Peyer's patch (tissue), 4 donors: ENCODE measurements around the gene LSM10. TPM values are rescaled to one million over a fixed set of nuclear protein-coding genes. Genes with fewer than 3 reads are reported as not detected.
A peak's percentile ranks its signal among the peaks of the same experiment; 100 is the strongest.

Experiments used
- DNase-seq, 3 donors: peaks; one replicate each; pipeline ENCODE4 v3.0.0-alpha.2; 2017 to 2019
- H3K27ac ChIP-seq, 4 donors: fragments of 200-600 bp; sonication (generic); one replicate each; pipeline ENCODE4 v1.5.1; 2016 to 2019
- H3K27me3 ChIP-seq, 2 donors: fragments of 200-600 bp; sonication (generic); one replicate each; pipeline ENCODE4 v1.5.1; 2019
- H3K36me3 ChIP-seq, 3 donors: fragments of 200-600 bp; sonication (generic); one replicate each; pipeline ENCODE4 v1.5.1; 2016 to 2019
- H3K4me1 ChIP-seq, 4 donors: fragments of 200-600 bp; sonication (generic); one replicate each; pipeline ENCODE4 v1.5.1; 2016 to 2019
- H3K4me3 ChIP-seq, 4 donors: fragments of 200-600 bp; sonication (generic); 1 replicate in 3 of 4; 2 replicates in 1 of 4; pipeline ENCODE4 v1.5.1; 2016 to 2019; ENCODE audit warnings: mild to moderate bottlenecking in 1 of 4
- H3K9me3 ChIP-seq, 4 donors: fragments of 200-600 bp; sonication (generic); one replicate each; pipeline ENCODE4 v1.5.1; 2016 to 2019; ENCODE audit warnings: mild to moderate bottlenecking in 1 of 4
- CTCF ChIP-seq, 6 experiments: fragments of 450-650 bp in 4 of 6; fragments of 200-600 bp in 2 of 6; sonication (generic) in 1 of 6; IDR thresholded peaks; one replicate each; pipeline ENCODE4 v1.5.1; 2017 to 2019; ENCODE audit warnings: antibody characterized with exemption in 6 of 6, mild to moderate bottlenecking in 3 of 6, moderate library complexity in 1 of 6
- POLR2A ChIP-seq, 2 donors: fragments of 450-650 bp; IDR thresholded peaks; one replicate each; pipeline ENCODE4 v1.5.1; 2017; ENCODE audit warnings: antibody characterized with exemption in 2 of 2, mild to moderate bottlenecking in 2 of 2, moderate library complexity in 2 of 2
- total RNA-seq, 4 donors: library from RNA; depleted of rRNA; stranded (reverse); fragments of >200 nt; gene quantifications; one replicate each; pipeline ENCODE4 v1.1.0, GENCODE V29; 2016

Gene LSM10
- total RNA-seq, 4 donors from 2014 or later: 25.5 to 42.9 (median 31.2) TPM

DNA sequence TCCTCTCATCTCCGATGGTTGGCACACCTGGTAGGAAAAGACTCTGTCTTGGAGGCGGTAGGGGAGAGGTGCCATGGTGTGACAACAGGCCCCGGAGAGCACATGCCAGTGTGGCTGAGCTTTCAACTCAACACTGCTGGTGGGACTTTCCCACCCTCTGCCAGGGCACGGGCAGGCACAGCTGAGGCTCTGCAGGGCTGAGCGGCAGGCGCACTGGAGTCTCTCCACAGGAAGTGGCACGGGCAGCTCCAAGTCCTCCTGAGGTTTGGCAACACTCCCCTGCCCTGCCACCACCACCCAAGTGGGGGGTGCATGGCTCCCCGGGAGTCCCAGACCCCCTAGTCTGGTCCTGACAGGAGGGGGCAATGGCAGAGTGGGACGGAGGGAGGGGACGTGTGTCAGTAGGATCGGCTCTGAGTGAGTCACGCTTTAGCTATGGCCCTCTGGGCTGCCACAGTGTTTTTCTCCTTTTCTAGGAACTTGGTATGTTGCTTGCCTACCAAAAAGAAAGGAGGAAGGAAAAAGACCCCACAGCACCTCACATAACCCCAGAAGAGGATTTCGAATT, 47.0 kb downstream of the LSM10 start:
- no peak overlapping the region for H3K4me3 ChIP-seq
- H3K4me1 ChIP-seq: peaks cover 0 to 17% (median 4%) of the 10 kb centered on the region in 4 donors
- no peak for DNase-seq
- TF ChIP-seq POLR2A (IDR thresholded peaks at IDR 0.05) (no peak), CTCF (IDR thresholded peaks at IDR 0.05) (no peak)
- H3K27me3 ChIP-seq: no peaks in the 10 kb centered on the region
- H3K36me3 ChIP-seq: peaks cover 0 to 65% (median 0%) of the 10 kb centered on the region in 3 donors
- H3K27ac ChIP-seq: peak overlapping the region; percentile 40 to 55 (median 48)
- H3K9me3 ChIP-seq: no peaks in the 10 kb centered on the region

GRCh38 chr1:36349839-36350238, 47.9 kb downstream of the LSM10 start:
- Histone ChIP-seq H3K27ac (peak overlapping the region; percentile 40 to 55 (median 48)), H3K36me3 (peaks cover 0 to 65% (median 0%) of the 10 kb centered on the region in 3 donors)
- DNase-seq: no peak

DNA sequence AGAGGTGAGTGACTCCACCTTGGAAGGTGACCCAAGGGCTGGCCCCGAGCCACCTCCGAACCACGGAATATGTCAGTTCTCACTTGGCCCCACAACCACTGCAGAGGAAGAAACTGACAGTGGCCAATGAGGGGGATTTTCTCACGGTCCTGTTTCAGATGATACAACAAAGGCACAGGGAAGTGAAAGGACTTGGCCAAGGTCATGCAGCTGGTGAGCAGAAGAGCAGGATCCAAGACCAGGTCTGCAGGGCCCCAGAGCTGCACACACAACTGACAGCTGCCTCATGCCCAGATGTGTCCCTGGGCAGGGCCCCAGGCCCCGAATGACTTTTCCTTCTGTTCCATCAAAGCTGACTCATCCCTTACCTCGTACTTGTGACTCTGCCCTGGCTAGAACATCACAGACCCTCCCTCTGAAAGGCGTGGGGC, 48.5 kb downstream of the LSM10 start:
- H3K4me1 ChIP-seq: peaks cover 0 to 17% (median 4%) of the 10 kb centered on the region in 4 donors
- H3K27ac ChIP-seq: peak overlapping the region in 2 of 4 donors; percentile 55
- H3K4me3 ChIP-seq: no peak overlapping the region
- TF ChIP-seq POLR2A (IDR thresholded peaks at IDR 0.05) (no peak), CTCF (IDR thresholded peaks at IDR 0.05) (no peak)
- H3K27me3 ChIP-seq: no peaks in the 10 kb centered on the region
- no peaks in the 10 kb centered on the region for H3K9me3 ChIP-seq
- peaks cover 0 to 63% (median 0%) of the 10 kb centered on the region in 3 donors for H3K36me3 ChIP-seq
- no peak for DNase-seq

More at GRCh38 chr1:36349839-36350238, 47.9 kb downstream of the LSM10 start:
- H3K9me3 ChIP-seq: no peaks in the 10 kb centered on the region
- peaks cover 0 to 17% (median 4%) of the 10 kb centered on the region in 4 donors for H3K4me1 ChIP-seq
- H3K4me3 ChIP-seq: no peak overlapping the region
- no peaks in the 10 kb centered on the region for H3K27me3 ChIP-seq
- no peak for TF ChIP-seq POLR2A (IDR thresholded peaks at IDR 0.05)
- TF ChIP-seq CTCF (IDR thresholded peaks at IDR 0.05): no peak

DNA sequence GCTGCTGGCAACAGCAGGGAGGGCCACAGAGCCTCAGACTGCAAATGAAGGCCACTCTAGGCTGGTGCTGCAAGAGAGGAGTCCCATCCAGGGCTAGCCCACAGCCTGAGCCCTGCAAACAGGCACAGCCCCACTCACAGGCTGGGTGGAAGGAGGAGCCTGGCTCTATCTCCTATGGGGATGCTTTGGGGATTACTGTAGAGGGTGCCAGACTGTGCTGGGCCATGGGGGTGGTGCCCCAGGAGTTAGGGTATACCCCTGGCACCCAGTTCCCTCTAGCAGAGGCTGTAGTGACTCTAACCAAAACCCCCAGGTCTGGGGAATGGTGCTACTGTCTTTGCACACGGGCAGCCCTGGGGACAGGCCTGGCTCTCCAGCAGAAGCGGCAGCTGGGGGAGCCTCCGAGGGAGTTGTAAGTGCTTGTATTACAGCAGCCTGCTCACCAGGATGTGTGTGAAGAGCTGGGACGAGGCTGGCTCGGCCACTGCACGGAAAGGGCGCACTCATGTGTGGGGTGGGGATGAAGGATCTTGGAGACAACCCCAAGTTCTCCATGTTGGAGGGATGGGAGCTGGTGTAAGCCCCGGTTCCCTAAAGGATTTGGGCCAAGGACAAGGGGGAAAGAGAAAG, 50.9 kb downstream of the LSM10 start:
- Histone ChIP-seq H3K9me3 (no peaks in the 10 kb centered on the region), H3K4me1 (peaks cover 0 to 12% (median 4%) of the 10 kb centered on the region in 4 donors), H3K27me3 (no peaks in the 10 kb centered on the region), H3K27ac (no peak overlapping the region), H3K36me3 (peaks cover 0 to 76% (median 0%) of the 10 kb centered on the region in 3 donors), H3K4me3 (no peak overlapping the region)
- TF ChIP-seq CTCF (IDR thresholded peaks at IDR 0.05): no peak
- no peak for TF ChIP-seq POLR2A (IDR thresholded peaks at IDR 0.05)
- DNase-seq: no peak

- DNase-seq: no peak
- no peak overlapping the region for H3K4me3 ChIP-seq
- TF ChIP-seq POLR2A (IDR thresholded peaks at IDR 0.05): no peak
- TF ChIP-seq CTCF (IDR thresholded peaks at IDR 0.05): no peak
- H3K4me1 ChIP-seq: peaks cover 0 to 4% (median 4%) of the 10 kb centered on the region in 4 donors
- no peaks in the 10 kb centered on the region for H3K27me3 ChIP-seq
- H3K9me3 ChIP-seq: no peaks in the 10 kb centered on the region
- peaks cover 0 to 82% (median 0%) of the 10 kb centered on the region in 3 donors for H3K36me3 ChIP-seq
- no peak overlapping the region for H3K27ac ChIP-seq
Measured at GRCh38 chr1:36345353-36345752, 52.4 kb downstream of the LSM10 start.
